HEK293 (cell line): Measurements from ENCODE around the gene SLC26A1.
A peak's percentile ranks its signal among the peaks of the same experiment; 100 is the strongest.

Experiments
- CTCF ChIA-PET: fragments of 350-600 bp; formaldehyde crosslinking; extraction: SDS; loops from one replicate; lab custom pipeline; 2021; ENCODE audit warnings: antibody characterized with exemption; lab: Yijun Ruan, JAX
- POLR2A ChIA-PET: fragments of 300-600 bp; formaldehyde crosslinking; extraction: SDS; loops from one replicate; lab custom pipeline; 2020; ENCODE audit warnings: antibody characterized with exemption, inconsistent platforms; lab: Yijun Ruan, JAX
- H3K27ac ChIP-seq: fragments of 200-500 bp; sonication (Bioruptor generic); 2 replicates; pipeline ENCODE4 v1.5.1; 2014; ENCODE audit warnings: low read depth, low read length, control low read depth, inconsistent platforms; ENCODE audit errors: extremely low read depth
- H3K36me3 ChIP-seq, 2 experiments: fragments of 200-500 bp in 1 of 2; sonication (Bioruptor generic) in 1 of 2; 1 replicate in 1 of 2; 2 replicates in 1 of 2; pipeline ENCODE4 v1.5.1; 2014 to 2017; ENCODE audit warnings: inconsistent platforms in 2 of 2, low read length in 2 of 2; ENCODE audit not compliant: control insufficient read depth in 2 of 2, insufficient read depth in 1 of 2
- H3K4me1 ChIP-seq: fragments of 200-500 bp; sonication (Bioruptor generic); 2 replicates; pipeline ENCODE4 v1.5.1; 2014; ENCODE audit warnings: mild to moderate bottlenecking, low read length, inconsistent platforms; ENCODE audit not compliant: control insufficient read depth, insufficient read depth
- H3K4me3 ChIP-seq: 2 replicates; pipeline ENCODE4 v1.5.1; 2011; ENCODE audit warnings: low read depth, mild to moderate bottlenecking, control low read depth, low read length, moderate library complexity
- H3K9me3 ChIP-seq: fragments of 200-500 bp; sonication (Bioruptor generic); 2 replicates; pipeline ENCODE4 v1.5.1; 2014; ENCODE audit warnings: low read depth, low read length, inconsistent platforms; ENCODE audit not compliant: control insufficient read depth, insufficient read depth
- BCL11A ChIP-seq: fragments of 450-650 bp; formaldehyde crosslinking; IDR thresholded peaks from 2 replicates; pipeline ENCODE4 v1.5.1; 2016; ENCODE audit warnings: low read depth, missing biosample characterization, missing genetic modification characterization
- GLIS2 ChIP-seq: fragments of 450-650 bp; formaldehyde crosslinking; IDR thresholded peaks from 2 replicates; pipeline ENCODE4 v1.5.1; 2016; ENCODE audit warnings: missing biosample characterization, missing genetic modification characterization
- HIC1 ChIP-seq: fragments of 450-650 bp; formaldehyde crosslinking; IDR thresholded peaks from 2 replicates; pipeline ENCODE4 v1.5.1; 2016; ENCODE audit warnings: missing biosample characterization, missing genetic modification characterization
- PRDM10 ChIP-seq: fragments of 450-650 bp; formaldehyde crosslinking; IDR thresholded peaks from 2 replicates; pipeline ENCODE4 v1.5.1; 2016; ENCODE audit warnings: missing biosample characterization, missing genetic modification characterization
- SCRT2 ChIP-seq: fragments of 450-650 bp; formaldehyde crosslinking; IDR thresholded peaks from 2 replicates; pipeline ENCODE4 v1.5.1; 2016; ENCODE audit warnings: missing biosample characterization, missing genetic modification characterization
- ZBTB20 ChIP-seq: fragments of 450-650 bp; formaldehyde crosslinking; IDR thresholded peaks from 2 replicates; pipeline ENCODE4 v1.5.1; 2016; ENCODE audit warnings: missing biosample characterization, missing genetic modification characterization
- ZBTB48 ChIP-seq: fragments of 450-650 bp; formaldehyde crosslinking; IDR thresholded peaks from 2 replicates; pipeline ENCODE4 v1.5.1; 2016; ENCODE audit warnings: missing biosample characterization, missing genetic modification characterization
- ZNF23 ChIP-seq: fragments of 450-650 bp; formaldehyde crosslinking; IDR thresholded peaks from 2 replicates; pipeline ENCODE4 v1.5.1; 2016; ENCODE audit warnings: missing biosample characterization, missing genetic modification characterization, borderline replicate concordance
- ZNF280D ChIP-seq: fragments of 450-650 bp; formaldehyde crosslinking; IDR thresholded peaks from 2 replicates; pipeline ENCODE4 v1.5.1; 2016; ENCODE audit warnings: missing biosample characterization, missing genetic modification characterization
- ZNF426 ChIP-seq: fragments of 450-650 bp; formaldehyde crosslinking; IDR thresholded peaks from 2 replicates; pipeline ENCODE4 v1.5.1; 2017; ENCODE audit warnings: missing biosample characterization, missing genetic modification characterization, mild to moderate bottlenecking, inconsistent platforms, moderate library complexity
- ZNF549 ChIP-seq: fragments of 450-650 bp; IDR thresholded peaks from 2 replicates; pipeline ENCODE4 v1.5.1; 2018; ENCODE audit warnings: missing biosample characterization, missing genetic modification characterization, mild to moderate bottlenecking, inconsistent platforms, moderate library complexity
- ZNF580 ChIP-seq: fragments of 450-650 bp; formaldehyde crosslinking; IDR thresholded peaks from 2 replicates; pipeline ENCODE4 v1.5.1; 2016; ENCODE audit warnings: missing biosample characterization, missing genetic modification characterization

The SLC26A1 gene

GRCh38 chr4:989722-990471, 3.3 kb downstream of the SLC26A1 start (continued):
- TF ChIP-seq HIC1 = no peak
- TF ChIP-seq SCRT2 (tag by site-specific recombination) = no peak

- CTCF ChIA-PET = interaction anchor here (0.6 kb wide), 1 partner anchor 246 kb away, joined by 3 read pairs; no protein-coding TSS in a partner anchor
- no peak overlapping the region for H3K27ac ChIP-seq
- peaks cover 0 to 4% of the 10 kb centered on the region in 2 experiments; a peak in 1 of 3 replicates for H3K36me3 ChIP-seq
- no peak overlapping the region for H3K4me3 ChIP-seq
- H3K9me3 ChIP-seq = no peaks in the 10 kb centered on the region
- POLR2A ChIA-PET = no interaction called here
- no peak for TF ChIP-seq ZBTB48 (tag by site-specific recombination)
- peak; percentile 43 for TF ChIP-seq ZBTB20 (tag by site-specific recombination)
- TF ChIP-seq ZNF280D (tag by site-specific recombination) = no peak
- H3K4me1 ChIP-seq = no peaks in the 10 kb centered on the region
These were observed 4.2 kb downstream of the SLC26A1 start for GRCh38 chr4:988726-989721.

GRCh38 chr4:987624-988513, 5.3 kb downstream of the SLC26A1 start:
- Histone ChIP-seq H3K36me3 (peaks cover 0 to 4% of the 10 kb centered on the region in 2 experiments; a peak in 1 of 3 replicates), H3K4me1 (no peaks in the 10 kb centered on the region), H3K9me3 (no peaks in the 10 kb centered on the region), H3K4me3 (peak overlapping the region; percentile 36), H3K27ac (no peak overlapping the region)
- ChIA-PET CTCF (interaction anchor here (0.6 to 2.1 kb wide), 4 partner anchors 13 to 246 kb away, joined by 3 to 12 read pairs (median 4); no protein-coding TSS in a partner anchor), POLR2A (no interaction called here)
- TF ChIP-seq ZNF549 (tag by site-specific recombination) (no peak), ZNF426 (no peak), BCL11A (tag by site-specific recombination) (no peak), PRDM10 (no peak), ZNF23 (no peak), ZNF580 (tag by site-specific recombination) (no peak), GLIS2 (tag by site-specific recombination) (no peak)
